H9 (cell line): ENCODE results near the gene GP1BB. TPM values are rescaled to one million over a fixed set of nuclear protein-coding genes. Genes with fewer than 3 reads are reported as not detected.

Experiments
- DNase-seq: peaks from one replicate; pipeline ENCODE4 v3.0.0-alpha.2; 2017
- H2AFZ ChIP-seq: one replicate; pipeline ENCODE4 v1.6.1; 2013; ENCODE audit warnings: mild to moderate bottlenecking, low read length, control low read depth, moderate library complexity
- H2AK5ac ChIP-seq: 2 replicates; pipeline ENCODE4 v1.6.1; 2013; ENCODE audit warnings: low read length, control low read depth, mixed read lengths; ENCODE audit not compliant: insufficient read length
- H2BK120ac ChIP-seq: one replicate; pipeline ENCODE4 v1.6.1; 2013; ENCODE audit warnings: low read depth, mild to moderate bottlenecking, low read length, control low read depth, inconsistent platforms; ENCODE audit not compliant: poor library complexity, severe bottlenecking
- H2BK12ac ChIP-seq: 2 replicates; pipeline ENCODE4 v1.6.1; 2013; ENCODE audit warnings: low read length, control low read depth, mixed read lengths, low read depth; ENCODE audit not compliant: insufficient read length
- H2BK15ac ChIP-seq: 2 replicates; pipeline ENCODE4 v1.6.1; 2013; ENCODE audit warnings: low read depth, low read length, control low read depth
- H2BK20ac ChIP-seq: one replicate; pipeline ENCODE4 v1.6.1; 2013; ENCODE audit warnings: low read depth, mild to moderate bottlenecking, low read length, control low read depth, inconsistent platforms; ENCODE audit not compliant: poor library complexity, severe bottlenecking
- H2BK5ac ChIP-seq: 2 replicates; pipeline ENCODE4 v1.6.1; 2013; ENCODE audit warnings: low read length, control low read depth, mixed read lengths; ENCODE audit not compliant: insufficient read length
- H3K14ac ChIP-seq: 2 replicates; pipeline ENCODE4 v1.6.1; 2013; ENCODE audit warnings: low read length, control low read depth; ENCODE audit not compliant: insufficient read depth
- H3K18ac ChIP-seq: 2 replicates; pipeline ENCODE4 v1.6.1; 2013; ENCODE audit warnings: low read depth, mild to moderate bottlenecking, mixed read lengths, low read length, control low read depth; ENCODE audit not compliant: insufficient read length
- H3K23ac ChIP-seq: 2 replicates; pipeline ENCODE4 v1.6.1; 2013; ENCODE audit warnings: low read length, control low read depth, mixed read lengths, low read depth; ENCODE audit not compliant: insufficient read length
- H3K23me2 ChIP-seq: 2 replicates; pipeline ENCODE4 v1.6.1; 2013; ENCODE audit warnings: low read depth, mild to moderate bottlenecking, mixed read lengths, low read length, control low read depth; ENCODE audit not compliant: insufficient read length, poor library complexity, severe bottlenecking
- H3K27ac ChIP-seq: 2 replicates; pipeline ENCODE4 v1.5.1; 2013; ENCODE audit warnings: low read length, control low read depth, mixed read lengths, low read depth; ENCODE audit not compliant: insufficient read length
- H3K27me3 ChIP-seq: 2 replicates; pipeline ENCODE4 v1.6.1; 2013; ENCODE audit warnings: low read length, control low read depth, inconsistent platforms; ENCODE audit not compliant: insufficient read depth
- H3K4ac ChIP-seq: 2 replicates; pipeline ENCODE4 v1.6.1; 2013; ENCODE audit warnings: low read depth, mild to moderate bottlenecking, control low read depth, inconsistent platforms, low read length, moderate library complexity
- H3K4me1 ChIP-seq: 2 replicates; pipeline ENCODE4 v1.6.1; 2013; ENCODE audit warnings: low read length, control low read depth, inconsistent platforms; ENCODE audit not compliant: insufficient read depth
- H3K4me2 ChIP-seq: 2 replicates; pipeline ENCODE4 v1.6.1; 2013; ENCODE audit warnings: low read length, control low read depth, mixed read lengths; ENCODE audit not compliant: insufficient read length, insufficient read depth
- H3K56ac ChIP-seq: 2 replicates; pipeline ENCODE4 v1.6.1; 2013; ENCODE audit warnings: low read depth, mild to moderate bottlenecking, mixed read lengths, low read length, control low read depth; ENCODE audit not compliant: insufficient read length
- H3K79me1 ChIP-seq: 2 replicates; pipeline ENCODE4 v1.6.1; 2013; ENCODE audit warnings: low read depth, mild to moderate bottlenecking, moderate library complexity, low read length, control low read depth, inconsistent platforms; ENCODE audit not compliant: insufficient read depth, poor library complexity, severe bottlenecking
- H3K79me2 ChIP-seq: 2 replicates; pipeline ENCODE4 v1.6.1; 2013; ENCODE audit warnings: low read length, control low read depth, inconsistent platforms; ENCODE audit not compliant: insufficient read depth
- H3K9ac ChIP-seq: 2 replicates; pipeline ENCODE4 v1.6.1; 2013; ENCODE audit warnings: low read length, control low read depth, mixed read lengths; ENCODE audit not compliant: insufficient read length; ENCODE audit errors: extremely low read depth
- H3K9me3 ChIP-seq: one replicate; pipeline ENCODE4 v1.6.1; 2013; ENCODE audit warnings: low read depth, low read length, inconsistent platforms; ENCODE audit not compliant: control insufficient read depth
- H3T11ph ChIP-seq: one replicate; pipeline ENCODE4 v1.6.1; 2013; ENCODE audit warnings: mild to moderate bottlenecking, low read length, control low read depth, inconsistent platforms
- H4K20me1 ChIP-seq: one replicate; pipeline ENCODE4 v1.6.1; 2013; ENCODE audit not compliant: control insufficient read depth, insufficient read length, insufficient read depth
- H4K5ac ChIP-seq: 2 replicates; pipeline ENCODE4 v1.6.1; 2013; ENCODE audit warnings: low read depth, mild to moderate bottlenecking, mixed read lengths, low read length, control low read depth; ENCODE audit not compliant: insufficient read length
- H4K8ac ChIP-seq: replicated peaks from 2 replicates; pipeline ENCODE4 v1.6.1; 2013; ENCODE audit warnings: low read length, control low read depth, mixed read lengths, low read depth; ENCODE audit not compliant: insufficient read length
- H4K91ac ChIP-seq: 2 replicates; pipeline ENCODE4 v1.6.1; 2013; ENCODE audit warnings: low read depth, mild to moderate bottlenecking, moderate library complexity, mixed read lengths, low read length, control low read depth; ENCODE audit not compliant: insufficient read length
- H3K27ac Mint-ChIP-seq, 3 experiments: 2 replicates in 2 of 3; 3 replicates in 1 of 3; pipeline ENCODE4 v1.8.0; 2020 to 2021; ENCODE audit warnings: mixed read lengths in 3 of 3, mild to moderate bottlenecking in 1 of 3, moderate library complexity in 1 of 3
- H3K27me3 Mint-ChIP-seq: 2 replicates; pipeline ENCODE4 v1.8.0; 2021; ENCODE audit warnings: low read depth, mild to moderate bottlenecking, moderate library complexity, mixed read lengths
- H3K36me3 Mint-ChIP-seq, 3 experiments: 2 replicates in 2 of 3; 3 replicates in 1 of 3; pipeline ENCODE4 v1.8.0; 2020 to 2021; ENCODE audit warnings: low read depth in 3 of 3, mixed read lengths in 3 of 3; ENCODE audit not compliant: insufficient read depth in 1 of 3
- H3K4me1 Mint-ChIP-seq, 2 experiments: 2 replicates each; pipeline ENCODE4 v1.8.0; 2020; ENCODE audit warnings: mixed read lengths in 2 of 2
- H3K4me3 Mint-ChIP-seq, 2 experiments: 2 replicates in 1 of 2; 3 replicates in 1 of 2; pipeline ENCODE4 v1.8.0; 2020 to 2021; ENCODE audit warnings: mild to moderate bottlenecking in 2 of 2, mixed read lengths in 2 of 2, moderate library complexity in 1 of 2
- H3K9me3 Mint-ChIP-seq, 2 experiments: 2 replicates in 1 of 2; 3 replicates in 1 of 2; pipeline ENCODE4 v1.8.0; 2020; ENCODE audit warnings: mild to moderate bottlenecking in 2 of 2, mixed read lengths in 2 of 2, moderate library complexity in 1 of 2
- WGBS: extraction: QIAGEN DNeasy Blood & Tissue Kit; methylation state at CpG from one replicate; pipeline ENCODE4 v1.1.7; 2013; ENCODE audit warnings: missing lambda C conversion rate, low lambda C conversion rate, mixed read lengths; ENCODE audit not compliant: insufficient read length; ENCODE audit errors: extremely low coverage; 5-methylcytosine and 5-hydroxymethylcytosine counted together
- total RNA-seq: library from RNA; stranded (reverse); gene quantifications from 2 replicates; pipeline ENCODE4 v1.2.1, GENCODE V29; 2021
- TF ChIP-seq, protein P1 (sequence below): fragments of 200-600 bp; sonication (generic); conservative IDR thresholded peaks from 3 replicates; pipeline ENCODE4 v1.8.0; 2021; ENCODE audit warnings: antibody characterized with exemption, mild to moderate bottlenecking

GP1BB gene
- total RNA-seq, 1 experiment from 2014 or later: 3.4 TPM

DNA sequence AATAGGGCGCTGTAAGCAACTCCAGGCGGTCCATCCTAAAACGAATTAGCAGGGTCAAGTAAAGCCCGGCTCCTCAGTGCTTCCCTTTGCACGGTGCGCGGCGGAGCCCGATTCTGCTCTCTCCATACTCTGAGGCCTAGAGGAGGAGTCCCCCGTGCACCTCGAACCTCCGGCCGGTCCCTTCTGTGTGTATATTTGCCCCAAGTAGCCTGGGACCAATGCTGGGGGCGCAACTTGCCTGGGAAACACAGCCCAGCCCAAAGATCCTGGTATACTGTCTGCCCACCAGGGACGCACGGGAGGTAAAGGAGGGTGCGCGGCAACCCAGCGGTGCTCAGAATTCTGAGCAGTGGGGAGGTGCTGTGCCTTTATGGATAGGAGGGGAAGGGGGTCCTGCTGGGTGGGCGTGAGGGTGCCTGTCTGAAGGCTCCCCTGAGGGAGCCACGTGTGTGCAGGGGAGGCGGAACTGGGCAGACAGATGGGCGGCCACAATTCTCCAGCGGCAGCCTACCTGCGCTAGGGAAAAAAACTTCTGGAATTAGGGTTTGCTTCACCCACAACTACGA is 32.5 kb downstream of the GP1BB start:
- peaks cover 89% of the 10 kb centered on the region for H3K27me3 Mint-ChIP-seq
- no peak overlapping the region for H3K18ac ChIP-seq
- TF ChIP-seq, protein P1, sequence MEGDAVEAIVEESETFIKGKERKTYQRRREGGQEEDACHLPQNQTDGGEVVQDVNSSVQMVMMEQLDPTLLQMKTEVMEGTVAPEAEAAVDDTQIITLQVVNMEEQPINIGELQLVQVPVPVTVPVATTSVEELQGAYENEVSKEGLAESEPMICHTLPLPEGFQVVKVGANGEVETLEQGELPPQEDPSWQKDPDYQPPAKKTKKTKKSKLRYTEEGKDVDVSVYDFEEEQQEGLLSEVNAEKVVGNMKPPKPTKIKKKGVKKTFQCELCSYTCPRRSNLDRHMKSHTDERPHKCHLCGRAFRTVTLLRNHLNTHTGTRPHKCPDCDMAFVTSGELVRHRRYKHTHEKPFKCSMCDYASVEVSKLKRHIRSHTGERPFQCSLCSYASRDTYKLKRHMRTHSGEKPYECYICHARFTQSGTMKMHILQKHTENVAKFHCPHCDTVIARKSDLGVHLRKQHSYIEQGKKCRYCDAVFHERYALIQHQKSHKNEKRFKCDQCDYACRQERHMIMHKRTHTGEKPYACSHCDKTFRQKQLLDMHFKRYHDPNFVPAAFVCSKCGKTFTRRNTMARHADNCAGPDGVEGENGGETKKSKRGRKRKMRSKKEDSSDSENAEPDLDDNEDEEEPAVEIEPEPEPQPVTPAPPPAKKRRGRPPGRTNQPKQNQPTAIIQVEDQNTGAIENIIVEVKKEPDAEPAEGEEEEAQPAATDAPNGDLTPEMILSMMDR: no peak
- no peak overlapping the region for H3K14ac ChIP-seq
- H3K4ac ChIP-seq: no peak overlapping the region
- no peak overlapping the region for H2BK20ac ChIP-seq
- no peaks in the 10 kb centered on the region for H3K79me1 ChIP-seq
- H3K56ac ChIP-seq: no peak overlapping the region
- no peak overlapping the region for H3T11ph ChIP-seq
- no peak for DNase-seq
- H2BK15ac ChIP-seq: no peak overlapping the region
- peaks cover 68% of the 10 kb centered on the region for H3K27me3 ChIP-seq
- no peak overlapping the region for H3K4me2 ChIP-seq
- peaks cover 20 to 33% of the 10 kb centered on the region in 2 experiments for H3K4me1 Mint-ChIP-seq
- H2AK5ac ChIP-seq: no peak overlapping the region
- no peaks in the 10 kb centered on the region for H3K9me3 ChIP-seq
- no peaks in the 10 kb centered on the region for H3K79me2 ChIP-seq
- no peak overlapping the region for H3K23ac ChIP-seq
- peaks cover 6 to 10% of the 10 kb centered on the region in 2 experiments; a peak in 4 of 5 replicates for H3K9me3 Mint-ChIP-seq
- no peak overlapping the region for H2BK12ac ChIP-seq
- H4K20me1 ChIP-seq: peaks cover 3% of the 10 kb centered on the region
- H4K5ac ChIP-seq: no peak overlapping the region
- peak overlapping the region; percentile 39 to 75; a peak in 4 of 5 replicates for H3K4me3 Mint-ChIP-seq
- no peaks in the 10 kb centered on the region; a peak in 1 of 7 replicates for H3K36me3 Mint-ChIP-seq
- WGBS: no CpG with 5 or more reads among the region's 26 CpGs
- no peaks in the 10 kb centered on the region for H3K23me2 ChIP-seq
- no peak overlapping the region for H4K8ac ChIP-seq
- no peak overlapping the region for H3K9ac ChIP-seq
- no peak overlapping the region for H3K27ac Mint-ChIP-seq
- H3K4me1 ChIP-seq: no peaks in the 10 kb centered on the region
- no peak overlapping the region for H4K91ac ChIP-seq
- H2BK5ac ChIP-seq: no peak overlapping the region
- no peak overlapping the region for H2AFZ ChIP-seq
- no peak overlapping the region for H2BK120ac ChIP-seq
- no peak overlapping the region for H3K27ac ChIP-seq
